Right lobe of liver (tissue), 4 donors: ENCODE data around the gene FBXO7.

ENCODE experiments used
- POLR2A ChIP-seq: fragments of 450-650 bp; IDR thresholded peaks from one replicate; pipeline ENCODE4 v1.6.1; 2017; ENCODE audit warnings: antibody characterized with exemption, mild to moderate bottlenecking
- TF ChIP-seq, protein P1 (sequence below), 4 donors: fragments of 200-600 bp in 3 of 4; fragments of 450-650 bp in 1 of 4; IDR thresholded peaks; one replicate each; pipeline versions ENCODE4 v1.5.1 to v1.8.0; 2016 to 2022; ENCODE audit warnings: antibody characterized with exemption in 4 of 4, mild to moderate bottlenecking in 2 of 4
- donor health status: DM: no; HTN: no; CAD: no.
- donor health status: DM: no; HTN: no; CAD: no.
- donor health status: DM: no; HTN: yes; CAD: no.

- TF ChIP-seq, protein P1, sequence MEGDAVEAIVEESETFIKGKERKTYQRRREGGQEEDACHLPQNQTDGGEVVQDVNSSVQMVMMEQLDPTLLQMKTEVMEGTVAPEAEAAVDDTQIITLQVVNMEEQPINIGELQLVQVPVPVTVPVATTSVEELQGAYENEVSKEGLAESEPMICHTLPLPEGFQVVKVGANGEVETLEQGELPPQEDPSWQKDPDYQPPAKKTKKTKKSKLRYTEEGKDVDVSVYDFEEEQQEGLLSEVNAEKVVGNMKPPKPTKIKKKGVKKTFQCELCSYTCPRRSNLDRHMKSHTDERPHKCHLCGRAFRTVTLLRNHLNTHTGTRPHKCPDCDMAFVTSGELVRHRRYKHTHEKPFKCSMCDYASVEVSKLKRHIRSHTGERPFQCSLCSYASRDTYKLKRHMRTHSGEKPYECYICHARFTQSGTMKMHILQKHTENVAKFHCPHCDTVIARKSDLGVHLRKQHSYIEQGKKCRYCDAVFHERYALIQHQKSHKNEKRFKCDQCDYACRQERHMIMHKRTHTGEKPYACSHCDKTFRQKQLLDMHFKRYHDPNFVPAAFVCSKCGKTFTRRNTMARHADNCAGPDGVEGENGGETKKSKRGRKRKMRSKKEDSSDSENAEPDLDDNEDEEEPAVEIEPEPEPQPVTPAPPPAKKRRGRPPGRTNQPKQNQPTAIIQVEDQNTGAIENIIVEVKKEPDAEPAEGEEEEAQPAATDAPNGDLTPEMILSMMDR (IDR thresholded peaks at IDR 0.05), result no peak
- no peak for TF ChIP-seq POLR2A
These were observed 37.2 kb downstream of the FBXO7 start for GRCh38 chr22:32511776-32512175.
